K562 (cell line): ENCODE results near the gene NAA15. TPM values are rescaled to one million over a fixed set of nuclear protein-coding genes. Genes with fewer than 3 reads are reported as not detected.

Experiments used
- ATAC-seq: fragments of 200-7000 bp; cut with Tn5 transposase; 3 replicates; pipeline ENCODE4 v1.9.1; 2020; ENCODE audit warnings: moderate library complexity
- BruUV-seq: library from RNA; stranded (reverse); fragments of 400-500 nt; replicated peaks from 2 replicates; lab custom pipeline; 2021; lab: Mats Ljungman, UMichigan
- CTCF ChIA-PET: fragments of 300-600 bp; formaldehyde crosslinking; extraction: SDS; loops from one replicate; lab custom pipeline; 2021; ENCODE audit warnings: low intra/inter-chr PET ratio; lab: Yijun Ruan, JAX
- POLR2A ChIA-PET: fragments of 300-600, 350-650 bp; sonication (Branson Sonifier 250); formaldehyde crosslinking; extraction: SDS; loops from one replicate; lab custom pipeline; 2021; ENCODE audit warnings: antibody characterized with exemption, inconsistent platforms; lab: Yijun Ruan, JAX
- DNase-seq, 4 experiments: peaks; one replicate each; pipeline versions ENCODE4 v3.0.0 to v3.0.0-alpha.2; 2011 to 2018; ENCODE audit warnings: low spot score in 3 of 4, mixed read lengths in 3 of 4; ENCODE audit errors: extremely low read depth in 1 of 4
- FAIRE-seq: peaks from 2 replicates; lab custom pipeline; 2011; peaks lifted over from hg19 to GRCh38; lab: Jason Lieb, UNC
- H2AFZ ChIP-seq: 2 replicates; pipeline ENCODE4 v1.6.0; 2011; ENCODE audit warnings: low read depth, low read length, control low read depth, inconsistent platforms
- H3K27ac ChIP-seq: fragments of 200-600 bp; 3 replicates; pipeline ENCODE4 v1.8.0; 2011; ENCODE audit warnings: low read depth, mild to moderate bottlenecking, control low read depth, inconsistent platforms, low read length, moderate library complexity, mixed read lengths; ENCODE audit errors: extremely low read depth
- H3K27me3 ChIP-seq, 2 experiments: fragments of 300-600 bp in 1 of 2; 2 replicates in 1 of 2; 3 replicates in 1 of 2; pipeline versions ENCODE4 v1.6.0 to v1.8.0; 2011; ENCODE audit warnings: inconsistent platforms in 2 of 2, low read length in 2 of 2, mild to moderate bottlenecking in 1 of 2, mixed read lengths in 1 of 2, moderate library complexity in 1 of 2; ENCODE audit not compliant: control insufficient read depth in 2 of 2, insufficient read depth in 2 of 2
- H3K36me3 ChIP-seq: fragments of 300-600 bp; 3 replicates; pipeline ENCODE4 v1.8.0; 2011; ENCODE audit warnings: mild to moderate bottlenecking, low read length, inconsistent platforms; ENCODE audit not compliant: control insufficient read depth, insufficient read depth
- H3K4me1 ChIP-seq, 2 experiments: fragments of 200-600 bp in 1 of 2; replicated peaks in 1 of 2; 2 replicates in 1 of 2; 3 replicates in 1 of 2; pipeline versions ENCODE4 v1.5.1 to v1.8.0; 2011; ENCODE audit warnings: inconsistent platforms in 2 of 2, low read length in 2 of 2, mild to moderate bottlenecking in 1 of 2, mixed read lengths in 1 of 2, moderate library complexity in 1 of 2; ENCODE audit not compliant: control insufficient read depth in 2 of 2, insufficient read depth in 2 of 2
- H3K4me2 ChIP-seq: 2 replicates; pipeline ENCODE4 v1.6.1; 2011; ENCODE audit warnings: low read length, control low read depth, inconsistent platforms, mixed read lengths; ENCODE audit not compliant: insufficient read depth
- H3K4me3 ChIP-seq: fragments of 200-600 bp; sonication (generic), shearing (Covaris generic); 2 replicates; pipeline ENCODE4 v1.5.1; 2016; ENCODE audit warnings: control low read depth, inconsistent platforms
- H3K79me2 ChIP-seq: fragments of 200-600 bp; 3 replicates; pipeline ENCODE4 v1.8.0; 2011; ENCODE audit warnings: low read length, inconsistent platforms; ENCODE audit not compliant: control insufficient read depth, insufficient read depth
- H3K9ac ChIP-seq, 2 experiments: 2 replicates each; pipeline versions ENCODE4 v1.6.0 to v1.6.1; 2011; ENCODE audit warnings: low read depth in 2 of 2, low read length in 2 of 2, control low read depth in 1 of 2, inconsistent platforms in 1 of 2, mild to moderate bottlenecking in 1 of 2, mixed read lengths in 1 of 2; ENCODE audit not compliant: insufficient read depth in 1 of 2
- H3K9me1 ChIP-seq: one replicate; pipeline ENCODE4 v1.6.0; 2011; ENCODE audit warnings: inconsistent platforms, mild to moderate bottlenecking, low read length, moderate library complexity; ENCODE audit not compliant: control insufficient read depth, insufficient read depth
- H3K9me3 ChIP-seq: replicated peaks from 2 replicates; pipeline ENCODE4 v1.5.1; 2011; ENCODE audit warnings: low read depth, low read length, inconsistent platforms; ENCODE audit not compliant: control insufficient read depth, insufficient read depth
- H4K20me1 ChIP-seq: replicated peaks from 2 replicates; pipeline ENCODE4 v1.6.1; 2011; ENCODE audit warnings: low read length, inconsistent platforms, mixed read lengths; ENCODE audit not compliant: control insufficient read depth, insufficient read depth
- MLX ChIP-seq, 2 experiments: fragments of 450-650 bp in 1 of 2; sonication (generic) in 1 of 2; formaldehyde crosslinking; conservative IDR thresholded peaks; 2 replicates each; pipeline versions ENCODE4 v1.4.0 to v1.8.1; 2020 to 2022; ENCODE audit warnings: mild to moderate bottlenecking in 1 of 2, missing genetic modification reagents in 1 of 2
- NCOA2 ChIP-seq, 2 experiments: fragments of 450-650 bp; IDR thresholded peaks; 2 replicates each; pipeline ENCODE4 v1.6.1; 2018; ENCODE audit warnings: mild to moderate bottlenecking in 2 of 2, moderate library complexity in 1 of 2; ENCODE audit not compliant: partially characterized antibody in 2 of 2
- NR1H2 ChIP-seq: sonication (generic); formaldehyde crosslinking; IDR thresholded peaks from 2 replicates; pipeline ENCODE4 v1.4.0; 2020; ENCODE audit warnings: mild to moderate bottlenecking, missing genetic modification reagents
- POLR2AphosphoS5 ChIP-seq: IDR thresholded peaks from 2 replicates; pipeline ENCODE4 v1.6.1; 2011; ENCODE audit warnings: mild to moderate bottlenecking, low read depth, low read length, moderate library complexity; ENCODE audit not compliant: control insufficient read depth, insufficient read depth
- PRMT5 ChIP-seq: sonication (generic); formaldehyde crosslinking; IDR thresholded peaks from 2 replicates; pipeline ENCODE4 v1.5.0; 2020; ENCODE audit warnings: missing genetic modification reagents
- RREB1 ChIP-seq: fragments of 250-450 bp; sonication (Bioruptor Pico); IDR thresholded peaks from 2 replicates; pipeline ENCODE4 v1.4.0; 2020
- SIN3B ChIP-seq: fragments of 450-650 bp; IDR thresholded peaks from 2 replicates; pipeline ENCODE4 v1.6.1; 2017; ENCODE audit warnings: low read depth, mild to moderate bottlenecking, moderate library complexity
- ZNF165 ChIP-seq: fragments of 250-450 bp; sonication (Bioruptor Pico); IDR thresholded peaks from 2 replicates; pipeline ENCODE4 v1.4.0; 2020; ENCODE audit warnings: borderline replicate concordance
- WGBS: fragments of 100-300 bp; shearing (Covaris generic); methylation state at CpG from one replicate; pipeline ENCODE4 v1.1.6; 2016; ENCODE audit warnings: low coverage, mixed read lengths; ENCODE audit not compliant: insufficient coverage; ENCODE audit errors: missing lambda C conversion rate; 5-methylcytosine and 5-hydroxymethylcytosine counted together
- in situ Hi-C: fragments of 300-500 bp; cut with MboI; formaldehyde crosslinking; loops from 4 replicates; pipeline ENCODE4 v1.15.0; 2018; ENCODE audit warnings: inconsistent platforms, mixed read lengths
- intact Hi-C: fragments of 100-400 bp; cut with micrococcal nuclease; formaldehyde crosslinking; loops from 2 replicates; pipeline ENCODE4 v1.14.2; 2022
- polyA plus RNA-seq, 8 experiments: library from polyadenylated mRNA; depleted of rRNA in 4 of 8; stranded (reverse) in 5 of 8; unstranded in 3 of 8; fragments of >200 nt; fragmentation: Nextera tagmentation in 2 of 8; fragmentation: Illumina TruSeq in 1 of 8; extraction: Ambion mirVana in 2 of 8; extraction: Trizol in 1 of 8; gene quantifications; 2 replicates each; pipeline versions ENCODE4 v1.2.1 to v1.2.3, GENCODE V29; 2011 to 2014; ENCODE audit warnings: inconsistent platforms in 1 of 8, missing spikeins in 1 of 8
- total RNA-seq, 7 experiments: library from RNA; depleted of rRNA in 6 of 7; stranded (reverse); fragments of >200 nt in 6 of 7; fragmentation: Illumina TruSeq in 2 of 7; extraction: Trizol in 2 of 7; gene quantifications; 2 replicates each; pipeline versions ENCODE4 v1.2.1 to v1.2.3, GENCODE V29; 2011 to 2021; ENCODE audit warnings: low replicate concordance in 1 of 7

NAA15 gene
- total and polyA plus RNA-seq, 9 of the 15 experiments (the other 6 are each of a cell fraction or from before 2014, with no cell fraction given): 37.8 to 117 (median 63.2) TPM

GRCh38 chr4:139300431-139301112, 733 bp upstream of the NAA15 start:
- BruUV-seq: TSS peak; percentile 85
- Histone ChIP-seq H3K9me3 (0 out of 2 replicates have a peak, but pooled peaks cover 7% of the 10 kb centered on the region), H2AFZ (peak overlapping the region; percentile 88), H3K9me1 (no peaks in the 10 kb centered on the region), H3K4me2 (peak overlapping the region; percentile 97), H3K79me2 (peaks cover 96% of the 10 kb centered on the region), H3K36me3 (peaks cover 25% of the 10 kb centered on the region; the same call in 2 of the 3 replicates), H4K20me1 (peaks cover 9% of the 10 kb centered on the region; the same call in 1 of the 2 replicates), H3K27me3 (no peaks in the 10 kb centered on the region), H3K4me3 (peak overlapping the region; percentile 99), H3K27ac (peak overlapping the region; percentile 98), H3K9ac (peak overlapping the region; percentile 96 to 100), H3K4me1 (peaks cover 11 to 12% of the 10 kb centered on the region in 2 experiments)
- intact Hi-C loops: loop anchor here (2.0 kb wide), 2 partner anchors 124 to 154 kb away; partner anchors contain the start of genes ELF2 and RAB33B
- POLR2A ChIA-PET: interaction anchor here (0.6 to 3.1 kb wide), 20 partner anchors 9 to 221 kb away, joined by 3 to 23 read pairs (median 4); no protein-coding TSS in a partner anchor
- WGBS: under 1% methylated on average over 16 of the region's 16 CpGs
- DNase-seq (peak in 2 of 4 experiments; percentile 36 to 65), ATAC-seq (peak; percentile 41), FAIRE-seq (peak; percentile 37)
- in situ Hi-C loops: no loop called here
- CTCF ChIA-PET: interaction anchor here (1.4 kb wide), 1 partner anchor 201 kb away, joined by 4 read pairs; no protein-coding TSS in a partner anchor
- TF ChIP-seq ZNF165 (CRISPR knock-in tag) (no peak), PRMT5 (CRISPR knock-in tag) (no peak), MLX (CRISPR knock-in tag; conservative IDR thresholded peaks at IDR 0.05) (no peak), NR1H2 (CRISPR knock-in tag) (no peak), SIN3B (no peak), POLR2AphosphoS5 (no peak), RREB1 (CRISPR knock-in tag) (no peak), NCOA2 (IDR thresholded peaks at IDR 0.05; ENCODE audit: partially characterized antibody in 2 of 2) (no peak)
